GM12872 (cell line): Measurements from ENCODE around the gene ARL16.

Experiments used
- CTCF ChIP-seq: IDR thresholded peaks from 3 replicates; pipeline ENCODE4 v1.5.1; 2011; ENCODE audit warnings: low read depth, mild to moderate bottlenecking, low read length, moderate library complexity; ENCODE audit not compliant: insufficient read depth

Gene ARL16, protein sequence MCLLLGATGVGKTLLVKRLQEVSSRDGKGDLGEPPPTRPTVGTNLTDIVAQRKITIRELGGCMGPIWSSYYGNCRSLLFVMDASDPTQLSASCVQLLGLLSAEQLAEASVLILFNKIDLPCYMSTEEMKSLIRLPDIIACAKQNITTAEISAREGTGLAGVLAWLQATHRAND

DNA sequence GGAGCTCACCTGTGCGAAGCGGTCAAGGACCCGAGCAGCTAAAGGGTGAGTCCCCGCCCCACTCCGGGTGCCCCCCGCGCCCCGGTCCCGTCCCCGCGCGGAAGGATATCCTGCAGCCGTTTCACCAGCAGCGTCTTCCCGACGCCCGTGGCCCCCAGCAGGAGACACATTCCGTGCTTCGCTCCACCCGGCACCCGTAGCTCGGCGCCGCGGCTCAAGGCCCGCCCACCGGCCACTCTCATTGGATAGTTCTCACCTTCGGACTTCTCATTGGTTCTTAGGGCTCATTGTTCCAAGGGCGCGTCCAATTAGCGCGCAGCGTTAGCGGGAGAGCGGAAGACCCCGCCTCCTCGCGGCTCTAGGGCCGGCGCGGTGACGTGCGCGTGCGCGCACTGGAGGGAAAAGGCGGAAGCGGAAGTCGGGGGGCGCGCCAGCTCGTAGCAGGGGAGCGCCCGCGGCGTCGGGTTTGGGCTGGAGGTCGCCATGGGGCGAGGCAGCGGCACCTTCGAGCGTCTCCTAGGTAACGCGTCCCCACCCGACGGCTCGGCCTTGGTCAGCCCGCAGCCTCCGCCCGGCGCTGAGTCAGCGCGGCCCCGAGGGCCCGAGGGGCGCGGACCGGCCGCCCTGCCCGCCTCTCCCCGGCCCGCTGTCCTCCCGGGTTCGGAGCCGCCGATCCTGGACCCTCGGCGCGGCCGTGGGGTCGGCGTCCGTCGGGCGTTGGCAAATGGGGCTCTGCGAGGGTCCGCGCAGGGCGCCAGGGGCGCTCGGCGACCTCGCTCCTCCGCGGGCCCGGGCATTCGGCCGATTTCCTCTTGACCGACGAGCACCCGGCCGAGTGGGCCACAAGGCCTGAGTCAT is at the start of gene ARL16, which contains the start of gene HGS:
ARL16 (minus strand) TSS at position 214 of the 858 bp plus-strand sequence; CDS start at position 170, 44 bp downstream.
HGS (plus strand) TSS at position 428 of the 858 bp plus-strand sequence; CDS start at position 484, 56 bp downstream.
- no peak for TF ChIP-seq CTCF

GRCh38 chr17:81727324-81728031 is 43.9 kb upstream of the ARL16 start:
- TF ChIP-seq CTCF, result no peak

DNA sequence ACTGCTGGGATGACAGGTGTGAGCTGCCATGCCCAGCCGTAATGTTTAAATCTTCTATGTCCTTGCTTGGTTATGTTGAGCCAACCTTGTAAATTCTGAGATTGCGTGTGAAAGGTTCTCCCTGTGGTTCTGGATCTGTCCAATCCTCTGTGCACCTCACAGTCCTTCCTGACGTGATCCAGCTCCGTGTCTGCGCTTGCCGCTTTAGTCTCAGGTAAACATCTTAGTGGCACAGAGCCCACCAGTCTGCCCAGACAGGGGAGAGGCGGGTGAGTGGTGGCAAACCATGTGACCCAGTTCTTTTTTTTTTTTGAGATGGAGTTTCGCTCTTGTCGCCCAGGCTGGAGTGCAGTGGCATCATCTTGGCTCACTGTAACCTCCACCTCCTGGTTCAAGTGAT is 42.4 kb upstream of the ARL16 start:
- TF ChIP-seq CTCF, result no peak

DNA sequence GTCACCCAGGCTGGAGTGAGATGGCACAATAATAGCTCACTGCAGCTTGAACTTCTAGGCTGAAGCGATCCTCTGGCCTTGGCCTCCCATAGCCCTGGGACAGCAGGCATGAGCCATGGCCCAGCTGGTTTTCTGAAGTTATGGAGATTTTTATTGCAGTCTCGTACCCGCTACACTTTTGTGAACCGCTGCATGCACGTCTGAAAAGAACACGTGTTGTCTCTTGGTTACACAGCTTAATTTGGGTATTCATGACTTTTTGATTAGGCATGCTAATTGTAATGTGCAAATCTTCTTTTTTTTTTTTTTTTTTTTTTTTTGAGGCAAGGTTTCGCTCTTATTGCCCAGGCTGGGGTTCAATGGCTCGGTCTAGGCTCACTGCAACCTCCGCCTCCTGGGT is 41.8 kb upstream of the ARL16 start:
- no peak for TF ChIP-seq CTCF

DNA sequence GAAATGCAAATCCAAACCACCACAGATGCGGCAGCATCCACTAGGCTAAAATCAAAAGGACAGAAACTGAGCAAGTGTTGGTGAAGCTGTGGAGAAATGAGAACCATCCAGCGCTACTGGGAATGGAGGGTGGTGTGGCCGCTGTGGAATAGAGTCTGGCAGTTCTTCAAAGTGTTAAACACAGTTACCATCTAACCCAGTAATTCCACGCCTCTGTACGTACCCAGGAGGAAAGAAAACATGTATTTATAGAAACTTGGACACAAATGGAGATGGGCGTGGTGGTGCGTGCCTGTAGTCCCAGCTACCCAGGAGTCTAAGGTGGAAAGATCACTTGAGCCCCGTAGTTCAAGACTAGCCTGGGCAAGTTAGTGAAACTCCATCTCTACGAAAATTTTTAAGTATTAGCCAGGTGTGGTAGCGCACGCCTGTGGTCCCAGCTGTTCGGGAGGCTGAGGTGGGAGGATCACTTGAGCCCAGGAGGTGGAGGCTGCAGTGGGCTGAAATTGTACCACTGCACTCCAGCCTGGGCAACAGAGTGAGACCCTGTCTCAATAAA is 40.1 kb upstream of the ARL16 start:
- TF ChIP-seq CTCF, result no peak

DNA sequence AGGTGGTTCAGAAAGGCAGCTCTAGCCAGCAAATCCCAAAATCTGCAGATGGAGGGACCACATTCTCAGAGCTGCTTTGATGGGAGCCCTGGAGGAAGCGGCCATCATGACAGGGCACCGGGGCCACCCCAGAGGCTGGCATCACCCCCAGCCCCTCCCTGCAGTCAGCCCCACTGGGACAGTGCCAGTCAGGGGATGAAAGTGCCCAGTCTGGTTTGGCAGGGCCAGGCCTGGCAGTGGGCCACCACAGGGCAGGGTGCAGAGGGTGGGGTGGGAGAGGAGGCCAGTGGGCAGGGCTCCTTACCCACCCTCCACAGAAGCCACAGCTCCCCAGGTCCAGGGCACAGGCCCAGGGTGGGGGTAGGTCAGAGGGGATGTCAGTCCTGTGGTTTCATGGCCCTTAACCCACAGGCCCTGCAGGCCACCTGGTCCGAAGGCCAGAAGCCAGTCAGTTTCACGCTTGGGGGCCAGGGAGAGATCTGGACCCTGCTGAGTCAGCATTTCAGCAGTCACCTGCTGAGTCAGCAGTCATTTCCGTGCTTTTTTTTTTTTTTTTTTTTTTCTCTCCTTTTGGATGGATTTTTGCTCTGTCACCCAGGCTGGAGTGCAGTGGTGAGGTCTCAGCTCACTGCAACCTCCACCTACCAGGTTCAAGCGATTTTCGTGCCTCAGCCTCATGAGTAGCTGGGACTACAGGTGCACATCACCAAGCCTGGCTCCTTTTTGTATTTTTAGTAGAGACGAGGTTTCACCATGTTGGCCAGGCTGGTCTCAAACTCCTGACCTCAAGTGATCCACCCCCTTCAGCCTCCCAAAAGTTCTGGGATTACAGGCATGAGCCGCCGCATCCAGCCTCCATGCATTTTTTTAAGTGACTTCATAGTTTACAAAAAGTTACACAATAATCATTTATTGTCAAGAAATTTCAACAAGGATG is 38.9 kb upstream of the ARL16 start:
- TF ChIP-seq CTCF, result no peak
